H54 (cell line): ENCODE results near the gene ZNF30.

Experiments
- DNase-seq: peaks from one replicate; pipeline ENCODE4 v3.0.0; 2011; ENCODE audit warnings: low spot score, mixed read lengths; ENCODE audit not compliant: insufficient read length
- FAIRE-seq: peaks from 3 replicates; lab custom pipeline; 2011; peaks lifted over from hg19 to GRCh38; lab: Jason Lieb, UNC
- POLR2A ChIP-seq: IDR thresholded peaks from 2 replicates; pipeline ENCODE4 v1.6.1; 2011; ENCODE audit warnings: low read depth, mild to moderate bottlenecking, low read length

Gene ZNF30

DNA sequence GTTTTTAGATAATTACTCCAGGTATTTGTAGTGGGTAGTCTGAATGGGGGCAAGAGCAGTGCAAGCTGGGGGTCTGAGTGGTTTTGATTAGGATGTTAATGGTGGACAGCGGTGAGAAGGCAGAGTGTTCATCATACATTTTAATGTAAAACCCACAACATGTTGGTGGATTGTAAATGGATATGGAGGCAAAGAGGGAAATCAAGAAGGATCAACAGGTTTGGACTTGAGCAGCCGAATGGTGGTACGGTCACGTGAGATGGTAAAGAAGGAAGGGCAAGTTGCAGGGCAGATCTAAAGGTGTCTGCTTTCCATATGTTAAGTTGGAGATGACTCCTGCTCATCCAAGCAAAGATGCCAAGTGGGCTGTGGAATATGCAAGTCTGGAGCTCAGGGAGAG is 9.5 kb downstream of the ZNF30 start:
- no peak for TF ChIP-seq POLR2A
- FAIRE-seq (no peak), DNase-seq (no peak)

DNA sequence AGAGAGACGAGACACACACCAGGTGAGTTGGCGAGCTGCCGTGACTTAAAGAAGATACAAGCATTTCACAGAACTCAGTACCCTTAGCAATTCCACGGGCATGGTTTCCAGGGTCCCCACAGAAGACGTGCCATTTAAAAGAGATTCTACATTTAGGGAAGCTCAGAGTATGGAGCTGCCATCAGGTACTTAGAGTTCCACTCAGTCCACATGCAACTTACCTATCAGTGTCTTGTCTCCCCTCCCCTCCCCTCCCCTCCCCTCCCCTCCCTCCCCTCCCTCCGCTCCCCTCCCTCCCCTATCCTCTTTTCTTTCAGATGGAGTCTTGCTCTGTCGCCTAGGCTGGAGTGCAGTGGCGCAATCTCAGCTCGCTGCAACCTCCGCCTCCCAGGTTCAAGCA is 12.2 kb downstream of the ZNF30 start:
- FAIRE-seq (no peak), DNase-seq (no peak)
- TF ChIP-seq POLR2A, result no peak

DNA sequence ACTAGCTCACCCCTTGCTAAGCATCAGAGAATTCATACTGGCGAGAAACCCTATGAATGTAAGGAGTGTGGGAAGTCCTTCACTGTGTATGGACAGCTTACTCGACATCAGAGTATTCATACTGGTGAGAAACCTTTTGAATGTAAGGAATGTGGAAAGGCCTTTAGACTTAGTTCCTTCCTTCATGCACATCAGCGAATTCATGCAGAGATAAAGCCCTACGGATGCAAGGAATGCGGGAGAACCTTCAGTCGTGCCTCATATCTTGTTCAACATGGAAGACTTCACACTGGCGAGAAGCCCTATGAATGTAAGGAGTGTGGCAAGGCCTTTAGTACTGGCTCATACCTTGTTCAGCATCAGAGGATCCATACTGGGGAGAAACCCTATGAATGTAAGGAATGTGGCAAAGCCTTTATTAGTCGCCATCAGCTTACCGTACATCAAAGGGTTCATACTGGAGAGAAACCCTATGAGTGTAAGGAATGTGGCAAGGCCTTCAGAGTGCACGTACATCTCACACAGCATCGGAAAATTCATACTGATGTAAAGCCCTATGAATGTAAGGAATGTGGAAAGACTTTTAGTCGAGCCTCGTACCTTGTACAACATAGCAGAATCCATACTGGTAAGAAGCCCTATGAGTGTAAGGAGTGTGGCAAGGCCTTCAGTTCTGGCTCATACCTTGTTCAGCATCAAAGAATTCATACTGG is 17.3 kb downstream of the ZNF30 start:
- TF ChIP-seq POLR2A, result no peak
- no peak for FAIRE-seq
- DNase-seq, result no peak

DNA sequence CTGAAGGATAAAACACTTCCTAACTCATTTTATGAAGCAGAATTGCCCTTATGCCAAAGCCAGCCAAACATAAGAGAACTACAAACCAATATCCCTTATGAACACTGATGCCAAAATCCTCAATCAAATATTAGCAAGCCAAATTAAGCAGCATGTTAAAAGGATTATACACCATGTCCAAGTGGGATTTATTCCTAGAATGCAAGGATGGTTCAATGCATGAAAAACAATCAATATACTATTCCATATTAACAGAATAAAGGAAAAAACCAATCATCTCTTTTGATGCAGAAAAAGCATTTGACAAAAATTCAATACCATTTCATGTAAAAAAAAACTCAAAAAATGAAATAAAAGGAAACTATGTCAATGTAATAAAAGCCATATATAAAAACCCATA is 26.4 kb downstream of the ZNF30 start:
- FAIRE-seq (no peak), DNase-seq (no peak)
- TF ChIP-seq POLR2A, result no peak

DNA sequence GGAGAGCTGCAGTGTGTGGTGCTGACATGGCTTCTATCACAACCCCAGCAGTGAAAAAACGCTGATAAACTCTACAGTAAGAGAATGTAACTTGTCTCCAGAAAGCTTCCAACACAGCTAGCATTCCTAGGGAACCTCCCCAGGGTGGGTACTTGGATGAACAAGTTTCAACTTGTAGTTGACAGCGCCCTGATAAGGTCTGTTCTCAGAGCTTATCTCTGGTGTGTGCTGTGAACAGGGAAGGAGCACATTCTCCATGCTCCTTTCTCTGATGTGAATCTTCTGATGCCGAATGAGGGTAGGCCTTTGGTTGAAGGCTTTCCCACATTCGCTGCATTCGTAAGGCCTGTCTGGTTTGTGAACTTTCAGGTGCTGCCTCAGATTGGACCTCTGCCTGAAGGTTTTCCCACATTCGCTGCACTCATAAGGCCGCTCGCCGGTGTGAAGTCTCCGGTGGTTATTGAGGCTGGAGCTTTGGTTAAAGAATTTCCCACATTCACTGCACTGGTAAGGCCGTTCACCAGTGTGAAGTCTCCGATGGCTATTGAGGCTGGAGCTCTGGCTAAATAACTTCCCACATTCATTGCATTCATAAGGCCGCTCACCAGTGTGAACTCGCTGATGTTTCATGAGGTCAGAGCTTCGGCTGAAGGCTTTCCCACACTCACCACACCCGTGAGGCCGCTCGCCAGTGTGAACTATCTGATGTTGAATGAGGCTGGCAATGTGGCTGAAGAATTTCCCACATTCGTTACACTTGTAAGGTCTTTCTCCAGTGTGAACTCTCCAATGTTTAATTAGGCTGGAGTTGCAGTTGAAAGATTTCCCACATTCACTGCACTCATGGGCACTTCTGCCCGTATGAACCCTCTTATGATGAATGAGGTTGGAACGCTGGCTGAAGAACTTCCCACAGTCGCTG is 31.4 kb downstream of the ZNF30 start:
- DNase-seq, result no peak
- no peak for TF ChIP-seq POLR2A
- no peak for FAIRE-seq

DNA sequence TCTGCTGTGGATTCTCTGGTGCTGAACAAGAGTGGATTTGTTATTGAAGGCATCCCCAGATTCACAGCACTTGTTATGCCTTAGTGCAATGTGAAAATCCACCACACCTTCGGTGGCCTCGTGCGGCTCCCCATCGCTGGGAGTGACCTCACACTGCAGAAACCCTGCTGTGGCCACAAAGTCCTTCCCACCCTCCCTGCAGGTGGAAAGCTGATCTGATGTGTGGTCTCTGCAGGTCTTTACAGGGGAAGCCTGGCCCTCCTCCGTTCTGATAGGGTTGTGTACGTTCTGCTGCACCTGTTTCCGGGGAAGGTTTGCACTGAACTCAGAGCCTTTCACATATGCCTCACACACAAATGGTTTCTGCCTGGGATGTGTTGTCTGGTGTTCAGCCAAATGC is 32.3 kb downstream of the ZNF30 start:
- DNase-seq (no peak), FAIRE-seq (no peak)
- TF ChIP-seq POLR2A, result no peak

DNA sequence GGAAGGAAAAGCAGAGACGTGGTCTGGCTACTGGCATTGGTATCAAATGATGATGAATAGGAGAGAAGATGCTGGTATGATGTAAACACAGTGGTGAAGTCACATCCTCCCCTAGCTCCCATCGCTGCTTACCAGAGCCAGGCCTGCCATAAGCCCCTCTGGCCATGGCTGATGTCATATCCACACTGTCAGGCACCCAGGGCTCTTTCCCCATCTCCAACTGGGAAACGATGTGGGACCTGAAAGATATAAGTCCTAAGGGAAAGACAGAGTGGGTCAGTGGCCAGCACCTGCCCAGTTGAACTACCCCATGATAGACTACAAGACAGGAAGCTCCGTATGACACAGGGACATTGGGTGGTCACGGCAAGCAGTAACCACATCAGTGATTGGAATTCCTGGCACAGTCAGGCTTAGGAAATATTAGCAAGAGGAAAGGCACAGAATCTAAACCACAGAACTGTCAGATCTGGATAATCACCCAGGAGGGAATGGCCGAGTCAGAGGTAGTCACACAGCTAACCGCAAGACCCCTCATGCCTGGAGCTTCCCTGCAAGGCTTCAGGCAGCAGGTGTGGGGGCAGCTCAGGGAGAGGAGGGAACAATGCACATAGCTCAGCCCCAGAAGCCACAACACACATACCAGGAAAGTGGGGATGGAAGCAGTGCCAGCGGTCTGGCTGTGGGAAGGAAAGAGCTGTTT is 33.6 kb downstream of the ZNF30 start:
- FAIRE-seq (no peak), DNase-seq (peak; percentile 49)
- no peak for TF ChIP-seq POLR2A

DNA sequence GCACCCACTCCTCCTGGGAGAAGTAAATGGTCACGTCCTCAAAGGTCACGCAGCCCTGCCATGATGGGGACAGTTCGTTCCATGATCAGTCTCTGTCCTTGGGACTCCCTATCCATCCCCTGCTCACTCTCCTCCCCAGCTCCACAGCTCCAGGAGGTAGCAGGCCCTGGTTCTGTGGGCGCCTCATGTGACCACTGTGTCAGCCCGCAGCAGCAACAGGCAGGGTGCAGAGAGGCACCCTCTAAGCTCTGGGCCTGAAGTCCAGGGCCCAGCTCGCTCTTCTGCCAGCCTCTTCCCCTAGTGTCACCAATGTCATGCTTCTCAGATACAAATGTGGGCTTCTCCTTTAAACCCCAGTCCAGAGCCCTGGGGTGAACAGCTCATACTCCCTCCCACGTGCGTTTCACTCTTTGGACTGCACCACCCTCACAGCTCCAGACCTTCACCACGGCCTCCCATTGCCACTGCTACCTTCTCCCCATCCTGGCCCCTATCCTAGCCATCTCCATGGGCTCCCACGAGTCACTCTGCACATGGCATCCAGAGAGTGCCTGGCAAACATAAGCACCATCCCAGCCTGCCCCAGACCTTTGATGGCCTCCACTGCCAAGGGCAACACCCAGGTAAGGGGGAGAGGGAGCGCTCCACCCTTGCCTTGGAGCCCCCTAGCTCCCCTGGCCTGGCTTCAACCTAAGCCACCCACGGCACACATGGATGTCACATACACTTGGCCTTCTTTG is 34.4 kb downstream of the ZNF30 start:
- DNase-seq, result no peak
- no peak for FAIRE-seq
- no peak for TF ChIP-seq POLR2A

DNA sequence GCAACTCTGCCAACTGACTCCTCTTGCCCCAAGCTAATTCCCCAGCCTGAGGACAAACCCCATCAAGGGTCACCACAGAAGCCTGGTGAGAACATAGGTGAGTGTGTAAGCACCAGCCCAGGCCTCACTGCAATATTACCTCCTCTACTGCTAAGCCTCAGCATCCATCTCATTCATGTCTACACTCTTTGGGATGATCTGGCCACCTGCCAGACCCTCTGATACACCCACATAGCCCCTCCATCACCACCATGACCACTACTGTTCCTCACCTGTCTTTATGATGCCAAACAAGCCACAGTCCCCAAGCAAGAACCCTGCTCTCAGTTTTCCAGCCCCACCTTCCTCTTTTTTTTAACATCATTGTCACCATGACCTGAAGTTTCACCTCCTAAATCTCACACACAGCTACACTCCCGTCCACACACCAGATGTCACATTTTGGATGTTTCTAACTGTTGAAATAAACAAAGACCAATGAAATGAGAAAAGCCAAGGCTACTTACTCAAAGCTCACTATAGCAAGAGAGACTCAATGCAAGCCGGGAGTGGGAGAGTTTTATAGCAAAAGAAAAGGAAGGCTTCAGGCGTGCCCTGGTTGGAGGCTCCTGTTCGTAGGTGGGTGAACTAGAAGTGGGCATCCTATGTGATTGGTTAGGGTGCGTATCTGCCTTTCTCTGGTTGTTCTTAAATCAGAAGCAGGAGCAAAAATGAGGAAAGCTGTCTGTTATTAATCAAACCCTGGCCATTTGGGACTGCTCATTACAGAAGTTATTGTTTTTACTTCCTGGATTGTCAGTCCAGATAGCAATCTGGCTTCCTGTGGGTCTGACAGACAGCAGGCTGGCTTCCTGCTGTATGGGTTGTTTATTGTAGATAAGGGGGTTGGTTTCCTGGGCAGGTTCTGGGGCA is 35.3 kb downstream of the ZNF30 start:
- DNase-seq, result no peak
- FAIRE-seq, result no peak
- TF ChIP-seq POLR2A, result no peak

DNA sequence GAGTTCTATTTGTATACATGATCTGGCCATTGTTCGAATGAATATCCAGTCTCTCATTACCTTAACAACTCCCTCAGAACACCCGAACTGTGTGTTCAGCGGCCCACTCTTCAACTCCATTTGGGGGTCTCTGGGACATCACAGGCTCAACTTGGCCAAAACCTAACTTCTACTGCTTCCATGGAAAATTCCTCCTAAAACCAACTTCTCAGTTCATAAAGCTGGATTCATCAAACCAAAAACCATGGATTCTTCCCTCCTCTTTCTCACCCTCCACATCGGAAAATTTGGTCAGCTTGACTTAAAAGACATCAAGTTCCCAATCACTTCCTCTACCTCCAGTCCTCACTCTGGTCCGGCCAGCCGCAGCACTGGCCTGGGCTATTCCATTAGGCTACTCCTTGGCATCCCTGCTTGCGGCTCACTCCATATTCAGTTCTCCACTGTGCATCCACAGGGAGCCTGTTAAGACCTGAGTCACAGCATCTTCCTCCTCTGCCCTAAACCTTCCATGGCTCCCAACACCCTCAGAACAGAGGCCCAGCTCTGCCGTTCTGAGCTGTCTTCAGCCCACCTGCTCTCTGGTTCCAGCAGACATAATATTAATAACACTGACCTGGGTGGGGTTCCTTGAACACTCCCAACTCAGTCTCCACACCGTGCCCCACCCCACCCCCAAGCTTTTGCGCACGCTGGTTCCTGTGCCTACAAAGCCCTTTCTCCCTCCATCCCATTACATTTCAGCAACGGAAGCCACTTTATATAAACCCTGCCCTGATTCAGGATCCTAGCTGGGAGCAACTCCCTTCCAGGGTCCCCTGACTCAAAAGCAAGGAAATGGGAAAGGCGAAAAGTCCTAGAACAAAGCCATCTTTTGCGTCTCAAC is 36.2 kb downstream of the ZNF30 start:
- no peak for TF ChIP-seq POLR2A
- no peak for DNase-seq
- FAIRE-seq, result no peak

DNA sequence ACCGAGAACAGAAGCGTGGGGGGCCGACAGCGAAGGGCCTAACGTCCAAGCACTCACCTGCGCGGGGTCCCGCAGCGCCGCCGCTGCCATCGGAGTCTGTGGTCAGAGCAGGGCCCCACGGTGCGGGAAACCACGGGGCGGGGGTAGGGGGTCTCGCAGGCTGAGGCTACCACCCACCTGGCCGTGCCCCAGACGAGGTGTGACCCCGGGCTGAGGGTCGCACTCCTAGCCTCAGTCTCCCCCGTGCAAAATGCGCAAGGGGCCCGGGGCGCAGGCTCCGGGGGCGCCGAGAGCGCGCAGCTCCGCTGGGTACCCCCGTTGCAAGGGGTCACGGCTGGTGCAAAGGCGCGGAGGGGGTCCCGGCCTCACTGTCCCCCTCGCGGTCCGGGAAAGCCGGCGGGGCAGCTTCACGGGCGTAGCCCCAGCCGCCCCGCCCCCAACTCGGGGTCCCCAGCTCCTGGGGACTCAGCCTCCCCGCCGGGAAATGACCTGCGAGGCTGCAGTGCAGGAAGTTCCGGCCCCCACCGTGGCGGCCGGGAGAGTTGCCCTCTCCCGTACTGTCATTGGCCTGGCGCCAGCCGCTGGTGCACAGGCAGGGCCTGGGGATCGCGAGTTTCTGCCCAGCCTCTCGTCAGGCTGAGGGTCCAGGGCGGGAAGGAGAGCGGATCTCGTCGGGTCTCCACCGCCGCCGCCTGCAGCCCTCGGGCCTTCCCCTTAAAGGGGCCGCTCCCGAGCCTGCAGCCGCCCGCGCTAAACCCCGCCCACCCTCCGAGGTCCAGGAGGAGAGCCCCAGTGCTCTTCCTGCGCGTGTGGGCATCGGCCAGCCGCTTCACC is 37.1 kb downstream of the ZNF30 start, which contains the start of gene ZNF792:
TSS of gene ZNF792 (minus strand) at position 657 of the 834 bp plus-strand sequence. CDS start at position 90, 567 bp downstream.
- DNase-seq, result peak; percentile 71
- no peak for TF ChIP-seq POLR2A
- FAIRE-seq, result no peak
